GM12878 (cell line): ENCODE measurements around the gene PCDHGC3.

Source experiments
- CTCF ChIP-seq, 3 experiments: IDR thresholded peaks in 2 of 3; conservative IDR thresholded peaks in 1 of 3; 2 replicates each; pipeline ENCODE4 v1.5.1; 2011; ENCODE audit warnings: low read depth in 3 of 3, low read length in 3 of 3, mild to moderate bottlenecking in 3 of 3, control low read depth in 2 of 3, moderate library complexity in 2 of 3, inconsistent platforms in 1 of 3, mixed read lengths in 1 of 3; ENCODE audit not compliant: control insufficient read depth in 2 of 3, insufficient read depth in 1 of 3; ENCODE audit errors: extremely low read depth in 1 of 3
- EP300 ChIP-seq, 2 experiments: fragments of 150-350 bp in 1 of 2; IDR thresholded peaks; 2 replicates each; pipeline ENCODE4 v1.6.1; 2011 to 2012; ENCODE audit warnings: low read depth in 2 of 2, low read length in 2 of 2, borderline replicate concordance in 1 of 2, improper control_type of control experiment in 1 of 2, inconsistent platforms in 1 of 2; ENCODE audit not compliant: control insufficient read depth in 1 of 2
- JUNB ChIP-seq: IDR thresholded peaks from 2 replicates; pipeline ENCODE4 v1.6.1; 2016; ENCODE audit warnings: antibody characterized with exemption, mild to moderate bottlenecking
- KLF5 ChIP-seq: fragments of 450-650 bp; IDR thresholded peaks from 2 replicates; pipeline ENCODE4 v1.6.1; 2014; ENCODE audit warnings: mild to moderate bottlenecking; ENCODE audit not compliant: partially characterized antibody
- MTA3 ChIP-seq: IDR thresholded peaks from 2 replicates; pipeline ENCODE4 v1.6.1; 2012; ENCODE audit warnings: low read length, inconsistent platforms, borderline replicate concordance
- PAX5 ChIP-seq: IDR thresholded peaks from 2 replicates; pipeline ENCODE4 v1.6.1; 2011; ENCODE audit warnings: low read depth, low read length, borderline replicate concordance
- RFX5 ChIP-seq: IDR thresholded peaks from 2 replicates; pipeline ENCODE4 v1.6.1; 2011; ENCODE audit warnings: low read depth, low read length, improper control_type of control experiment
- TAF1 ChIP-seq: IDR thresholded peaks from 2 replicates; pipeline ENCODE4 v1.6.1; 2011; ENCODE audit warnings: mild to moderate bottlenecking, low read depth, low read length, borderline replicate concordance

GRCh38 chr5:141434006-141434405, 41.8 kb upstream of the PCDHGC3 start:
- TF ChIP-seq CTCF (IDR thresholded peaks at IDR 0.05 in 2 of 3, conservative IDR thresholded peaks at IDR 0.05 in 1 of 3; ENCODE audit: control insufficient read depth in 2 of 3, extremely low read depth in 1 of 3, insufficient read depth in 1 of 3, low read depth in 3 of 3, low read length in 3 of 3) (no peak), TAF1 (no peak), RFX5 (no peak), KLF5 (no peak), JUNB (no peak), MTA3 (no peak), EP300 (IDR thresholded peaks at IDR 0.05; ENCODE audit: borderline replicate concordance in 1 of 2, control insufficient read depth in 1 of 2, low read depth in 2 of 2, low read length in 2 of 2) (no peak), PAX5 (no peak)
